Liver (tissue), 9 donors: ENCODE measurements around the gene EFCAB12. TPM values are rescaled to one million over a fixed set of nuclear protein-coding genes. Genes with fewer than 3 reads are reported as not detected.

ENCODE experiments used
- DNase-seq: peaks from one replicate; pipeline ENCODE4 v3.0.0-alpha.2; 2017; ENCODE audit warnings: low spot score
- H3K27ac ChIP-seq, 2 donors: one replicate each; pipeline ENCODE4 v1.7.0; 2013; ENCODE audit warnings: inconsistent platforms in 2 of 2, low read length in 2 of 2, control low read depth in 1 of 2, low read depth in 1 of 2, mild to moderate bottlenecking in 1 of 2
- H3K27me3 ChIP-seq, 4 donors: one replicate each; pipeline versions ENCODE4 v1.6.1 to v1.7.0; 2013; ENCODE audit warnings: low read length in 3 of 4, inconsistent platforms in 1 of 4, mild to moderate bottlenecking in 1 of 4, moderate library complexity in 1 of 4; ENCODE audit not compliant: control insufficient read depth in 4 of 4, insufficient read depth in 4 of 4
- H3K36me3 ChIP-seq, 4 donors: one replicate each; pipeline versions ENCODE4 v1.6.1 to v1.7.0; 2013; ENCODE audit warnings: low read length in 3 of 4, mild to moderate bottlenecking in 3 of 4, low read depth in 1 of 4, moderate library complexity in 1 of 4; ENCODE audit not compliant: control insufficient read depth in 4 of 4, insufficient read depth in 3 of 4
- H3K4me1 ChIP-seq, 4 donors: one replicate each; pipeline versions ENCODE4 v1.6.1 to v1.7.0; 2013; ENCODE audit warnings: low read length in 3 of 4, mild to moderate bottlenecking in 3 of 4, moderate library complexity in 1 of 4; ENCODE audit not compliant: control insufficient read depth in 4 of 4, insufficient read depth in 4 of 4
- H3K4me3 ChIP-seq, 3 donors: one replicate each; pipeline versions ENCODE4 v1.6.1 to v1.7.0; 2013; ENCODE audit warnings: low read length in 3 of 3, control low read depth in 1 of 3, low read depth in 1 of 3, mild to moderate bottlenecking in 1 of 3
- H3K9ac ChIP-seq, 2 donors: one replicate each; pipeline ENCODE4 v1.7.0; 2013; ENCODE audit warnings: low read length in 2 of 2, mild to moderate bottlenecking in 2 of 2, moderate library complexity in 2 of 2, control low read depth in 1 of 2, low read depth in 1 of 2
- H3K9me3 ChIP-seq, 4 donors: one replicate each; pipeline versions ENCODE4 v1.6.1 to v1.7.0; 2013; ENCODE audit warnings: low read length in 3 of 4; ENCODE audit not compliant: control insufficient read depth in 4 of 4
- EGR1 ChIP-seq, 2 donors: IDR thresholded peaks; 2 replicates each; pipeline ENCODE4 v1.6.1; 2016 to 2018; ENCODE audit warnings: antibody characterized with exemption in 2 of 2, low read depth in 2 of 2
- FOXA1 ChIP-seq: IDR thresholded peaks from 2 replicates; pipeline ENCODE4 v1.6.1; 2016; ENCODE audit warnings: antibody characterized with exemption
- FOXA2 ChIP-seq: IDR thresholded peaks from 2 replicates; pipeline ENCODE4 v1.6.1; 2016; ENCODE audit warnings: antibody characterized with exemption
- GABPA ChIP-seq, 2 donors: IDR thresholded peaks in 1 of 2; conservative IDR thresholded peaks in 1 of 2; 2 replicates each; pipeline ENCODE4 v1.6.1; 2016; ENCODE audit warnings: antibody characterized with exemption in 2 of 2, mild to moderate bottlenecking in 1 of 2, moderate library complexity in 1 of 2
- HNF4A ChIP-seq, 2 donors: conservative IDR thresholded peaks; 2 replicates each; pipeline ENCODE4 v1.6.1; 2016; ENCODE audit warnings: antibody characterized with exemption in 2 of 2, mild to moderate bottlenecking in 2 of 2
- HNF4G ChIP-seq: IDR thresholded peaks from 2 replicates; pipeline ENCODE4 v1.6.1; 2016; ENCODE audit warnings: antibody characterized with exemption
- JUND ChIP-seq, 2 donors: IDR thresholded peaks; 2 replicates each; pipeline ENCODE4 v1.6.1; 2016; ENCODE audit warnings: antibody characterized with exemption in 2 of 2
- NR2F2 ChIP-seq: IDR thresholded peaks from 2 replicates; pipeline ENCODE4 v1.6.1; 2016; ENCODE audit warnings: antibody characterized with exemption
- RXRA ChIP-seq, 2 donors: IDR thresholded peaks; 2 replicates each; pipeline ENCODE4 v1.6.1; 2017 to 2018; ENCODE audit warnings: antibody characterized with exemption in 2 of 2, mild to moderate bottlenecking in 1 of 2
- SP1 ChIP-seq: IDR thresholded peaks from 2 replicates; pipeline ENCODE4 v1.6.1; 2018; ENCODE audit warnings: antibody characterized with exemption, mild to moderate bottlenecking
- TAF1 ChIP-seq: conservative IDR thresholded peaks from 2 replicates; pipeline ENCODE4 v1.6.1; 2016; ENCODE audit warnings: antibody characterized with exemption, mild to moderate bottlenecking
- WGBS: extraction: QIAGEN DNeasy Blood & Tissue Kit; methylation state at CpG from one replicate; pipeline ENCODE4 v1.1.7; 2013; 5-methylcytosine and 5-hydroxymethylcytosine counted together
- polyA plus RNA-seq, 2 donors: library from polyadenylated mRNA; stranded (reverse) in 1 of 2; unstranded in 1 of 2; fragments of 200-250 nt in 1 of 2; fragments of >200 nt in 1 of 2; fragmentation: Nextera tagmentation in 1 of 2; extraction: Ambion mirVana in 1 of 2; gene quantifications; one replicate each; pipeline versions ENCODE4 v1.2.1 to v1.2.3, GENCODE V29; 2013 to 2015
- total RNA-seq, 2 donors: library from RNA; depleted of rRNA; stranded (reverse); fragments of >200 nt; gene quantifications; one replicate each; pipeline ENCODE4 v1.2.3, GENCODE V29; 2014
- TF ChIP-seq, protein P1 (sequence below): IDR thresholded peaks from 2 replicates; pipeline ENCODE4 v1.6.1; 2016; ENCODE audit warnings: antibody characterized with exemption
- TF ChIP-seq, protein P2 (sequence below): fragments of 150-350 bp; IDR thresholded peaks from 2 replicates; pipeline ENCODE4 v1.5.1; 2017; ENCODE audit warnings: improper control_type of control experiment, low read depth, low read length; ENCODE audit not compliant: missing input control
- donor health status: healthy.
- donor health status: healthy.
- donor health status: healthy.
- donor health status: healthy.
- donor health status: healthy.

The EFCAB12 gene
- total and polyA plus RNA-seq, 4 donors = 0.37 to 2.4 (median 0.65) TPM

DNA sequence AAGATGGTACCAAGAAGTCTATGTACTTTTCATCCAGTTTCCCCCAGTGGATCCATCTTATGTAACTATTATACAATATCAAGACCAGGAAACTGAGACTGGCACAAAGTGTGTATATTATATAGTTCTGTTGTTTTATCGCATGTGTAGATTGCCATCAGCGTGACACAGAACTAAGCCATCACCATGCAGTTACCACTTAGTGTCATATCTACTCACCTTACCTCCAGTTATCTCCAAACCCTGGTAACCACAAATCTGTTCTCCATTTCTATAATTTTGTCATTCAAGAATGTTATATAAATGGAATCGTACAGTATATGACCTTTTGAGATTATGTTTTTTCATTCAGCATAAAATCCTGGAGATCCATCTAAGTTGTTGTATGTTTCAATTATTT, 34.7 kb upstream of the EFCAB12 start:
- Histone ChIP-seq H3K9ac (no peak overlapping the region), H3K4me1 (peaks cover 10 to 33% (median 22%) of the 10 kb centered on the region in 4 donors), H3K36me3 (peaks cover 0 to 2% (median 0%) of the 10 kb centered on the region in 4 donors), H3K9me3 (no peaks in the 10 kb centered on the region), H3K4me3 (no peak overlapping the region), H3K27ac (no peak overlapping the region), H3K27me3 (no peaks in the 10 kb centered on the region)
- no peak for TF ChIP-seq FOXA1
- 94% methylated on average over 3 of the region's 3 CpGs for WGBS
- DNase-seq = no peak

DNA sequence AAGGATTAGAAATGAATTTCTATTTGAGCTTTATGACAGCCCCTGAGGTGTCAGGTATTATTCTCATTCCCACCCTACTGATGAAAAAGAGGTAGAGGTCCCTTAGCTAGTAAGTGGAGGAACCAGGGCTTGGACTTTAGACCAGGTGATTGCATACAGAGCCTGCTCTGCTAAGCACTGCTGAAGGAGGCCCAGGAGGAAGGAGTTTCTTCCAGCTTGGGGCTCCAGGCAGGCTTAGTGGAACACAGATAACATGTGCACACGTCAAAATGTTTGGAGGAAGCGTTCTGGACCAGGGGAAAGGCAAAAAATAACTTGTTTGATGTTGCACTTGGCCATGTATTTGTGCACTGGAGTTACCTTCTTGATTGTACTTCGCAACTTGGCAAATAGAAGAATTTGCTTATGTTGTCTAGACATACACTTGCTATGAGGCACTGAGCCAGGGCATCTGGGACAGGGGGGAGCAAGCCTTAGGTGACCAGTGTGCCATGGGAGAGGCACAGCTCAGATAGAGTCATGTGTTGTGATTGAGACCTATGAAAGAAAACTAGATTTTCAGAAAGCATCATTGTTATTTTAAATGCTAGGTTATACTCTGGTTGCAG, 34.0 kb upstream of the EFCAB12 start:
- Histone ChIP-seq H3K9me3 (no peaks in the 10 kb centered on the region), H3K36me3 (peaks cover 0 to 2% (median 0%) of the 10 kb centered on the region in 4 donors)
- WGBS = 36% methylated on average over 3 of the region's 3 CpGs

DNA sequence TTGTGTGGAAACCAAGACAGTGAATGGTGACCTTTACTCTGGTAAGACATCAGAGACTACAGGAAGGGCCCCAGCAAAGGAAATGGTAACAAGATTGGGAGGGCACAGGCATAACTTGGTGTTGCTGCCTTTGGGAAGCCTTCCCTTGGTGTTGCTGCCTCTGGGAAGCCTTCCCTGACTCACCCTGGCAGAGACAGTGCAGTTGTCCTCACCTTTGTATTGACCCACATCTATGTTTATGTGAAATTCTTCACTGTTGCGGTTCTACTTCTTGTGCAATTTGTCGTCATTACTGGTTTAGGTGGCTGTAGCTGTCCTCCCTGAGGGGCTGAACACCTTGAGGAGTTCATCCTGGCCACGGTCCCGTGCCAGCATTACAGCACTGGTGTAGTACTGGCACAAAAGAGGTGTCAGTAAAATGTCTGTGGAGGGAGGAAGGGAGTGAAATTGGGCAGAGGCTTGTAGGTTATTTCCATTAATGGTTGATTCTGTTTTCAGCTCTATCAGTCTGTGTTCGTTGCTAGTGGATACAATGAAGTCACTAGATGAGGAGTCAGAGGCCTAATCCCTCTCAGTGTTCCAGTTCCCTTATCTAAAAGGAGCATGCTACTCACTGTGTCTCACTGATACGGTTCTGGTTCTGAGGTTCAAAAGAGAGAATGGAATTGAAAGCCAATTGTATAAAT, 33.2 kb upstream of the EFCAB12 start:
- Histone ChIP-seq H3K4me3 (no peak overlapping the region), H3K27me3 (no peaks in the 10 kb centered on the region), H3K27ac (peak overlapping the region; percentile 0 to 18), H3K4me1 (peaks cover 5 to 20% (median 15%) of the 10 kb centered on the region in 4 donors), H3K9ac (no peak overlapping the region), H3K9me3 (no peaks in the 10 kb centered on the region), H3K36me3 (peaks cover 0 to 5% (median 0%) of the 10 kb centered on the region in 4 donors)
- DNase-seq = peak; percentile 48
- 69% methylated on average over 6 of the region's 6 CpGs for WGBS
- TF ChIP-seq SP1 = no peak
- TF ChIP-seq RXRA (IDR thresholded peaks at IDR 0.05) = peak in 1 of 2 donors; percentile 43
- TF ChIP-seq, protein P1, sequence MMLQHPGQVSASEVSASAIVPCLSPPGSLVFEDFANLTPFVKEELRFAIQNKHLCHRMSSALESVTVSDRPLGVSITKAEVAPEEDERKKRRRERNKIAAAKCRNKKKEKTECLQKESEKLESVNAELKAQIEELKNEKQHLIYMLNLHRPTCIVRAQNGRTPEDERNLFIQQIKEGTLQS = no peak
- TF ChIP-seq GABPA (IDR thresholded peaks at IDR 0.05 in 1 of 2, conservative IDR thresholded peaks at IDR 0.05 in 1 of 2) = no peak
- TF ChIP-seq FOXA2 = no peak
- TF ChIP-seq TAF1 = no peak
- TF ChIP-seq FOXA1 = no peak
- TF ChIP-seq NR2F2 = no peak
- TF ChIP-seq HNF4A (conservative IDR thresholded peaks at IDR 0.05) = peak in 1 of 2 donors; percentile 18
- no peak for TF ChIP-seq JUND (IDR thresholded peaks at IDR 0.05)
- TF ChIP-seq, protein P2, sequence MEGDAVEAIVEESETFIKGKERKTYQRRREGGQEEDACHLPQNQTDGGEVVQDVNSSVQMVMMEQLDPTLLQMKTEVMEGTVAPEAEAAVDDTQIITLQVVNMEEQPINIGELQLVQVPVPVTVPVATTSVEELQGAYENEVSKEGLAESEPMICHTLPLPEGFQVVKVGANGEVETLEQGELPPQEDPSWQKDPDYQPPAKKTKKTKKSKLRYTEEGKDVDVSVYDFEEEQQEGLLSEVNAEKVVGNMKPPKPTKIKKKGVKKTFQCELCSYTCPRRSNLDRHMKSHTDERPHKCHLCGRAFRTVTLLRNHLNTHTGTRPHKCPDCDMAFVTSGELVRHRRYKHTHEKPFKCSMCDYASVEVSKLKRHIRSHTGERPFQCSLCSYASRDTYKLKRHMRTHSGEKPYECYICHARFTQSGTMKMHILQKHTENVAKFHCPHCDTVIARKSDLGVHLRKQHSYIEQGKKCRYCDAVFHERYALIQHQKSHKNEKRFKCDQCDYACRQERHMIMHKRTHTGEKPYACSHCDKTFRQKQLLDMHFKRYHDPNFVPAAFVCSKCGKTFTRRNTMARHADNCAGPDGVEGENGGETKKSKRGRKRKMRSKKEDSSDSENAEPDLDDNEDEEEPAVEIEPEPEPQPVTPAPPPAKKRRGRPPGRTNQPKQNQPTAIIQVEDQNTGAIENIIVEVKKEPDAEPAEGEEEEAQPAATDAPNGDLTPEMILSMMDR = no peak
- no peak for TF ChIP-seq HNF4G
- TF ChIP-seq EGR1 (IDR thresholded peaks at IDR 0.05; ENCODE audit: low read depth in 2 of 2) = no peak

More for the DNA sequence above, 34.0 kb upstream of the EFCAB12 start:
- peaks cover 5 to 27% (median 16%) of the 10 kb centered on the region in 4 donors for H3K4me1 ChIP-seq
- TF ChIP-seq HNF4G (peak; percentile 26), FOXA1 (no peak), HNF4A (conservative IDR thresholded peaks at IDR 0.05) (peak; percentile 38 to 46), RXRA (IDR thresholded peaks at IDR 0.05) (peak; percentile 40 to 47), NR2F2 (no peak)
- no peak overlapping the region for H3K9ac ChIP-seq
- H3K4me3 ChIP-seq = no peak overlapping the region
- no peak overlapping the region for H3K27ac ChIP-seq
- H3K27me3 ChIP-seq = no peaks in the 10 kb centered on the region
- DNase-seq = no peak
